ENCODE results near the gene PSMB1. TPM values are rescaled to one million over a fixed set of nuclear protein-coding genes. Genes with fewer than 3 reads are reported as not detected.

The PSMB1 gene
- total and polyA plus RNA-seq, 9 of the 15 experiments (the other 6 are each of a cell fraction or from before 2014, with no cell fraction given) = 447 to 2,953 (median 884) TPM

GRCh38 chr6:170493354-170493753, 59.8 kb downstream of the PSMB1 start:
- no peaks in the 10 kb centered on the region for H3K4me1 ChIP-seq (replicated peaks in 1 of 2; ENCODE audit: control insufficient read depth in 2 of 2, insufficient read depth in 2 of 2, low read length in 2 of 2)
- no peak overlapping the region for H3K4me2 ChIP-seq (ENCODE audit: insufficient read depth, low read length)
- no peaks in the 10 kb centered on the region for H4K20me1 ChIP-seq (replicated peaks; ENCODE audit: control insufficient read depth, insufficient read depth, low read length)
- H2AFZ ChIP-seq (ENCODE audit: low read depth, low read length) = no peak overlapping the region
- H3K27me3 ChIP-seq (ENCODE audit: control insufficient read depth in 2 of 2, insufficient read depth in 2 of 2, low read length in 2 of 2) = peaks cover 30 to 57% of the 10 kb centered on the region in 2 experiments
- WGBS (ENCODE audit: insufficient coverage, low coverage, missing lambda C conversion rate) = 0% methylated on average over 1 of the region's 2 CpGs
- H3K9me3 ChIP-seq (replicated peaks; ENCODE audit: control insufficient read depth, insufficient read depth, low read depth, low read length) = no peaks in the 10 kb centered on the region
- POLR2A ChIA-PET = no interaction called here
- no peaks in the 10 kb centered on the region for H3K36me3 ChIP-seq (ENCODE audit: control insufficient read depth, insufficient read depth, low read length)
- H3K79me2 ChIP-seq (ENCODE audit: control insufficient read depth, insufficient read depth, low read length) = no peaks in the 10 kb centered on the region
- H3K9ac ChIP-seq (ENCODE audit: insufficient read depth in 1 of 2, low read depth in 2 of 2, low read length in 2 of 2) = no peak overlapping the region
- no peak for FAIRE-seq
- no peak overlapping the region for H3K4me3 ChIP-seq
- intact Hi-C loops (cut with micrococcal nuclease) = no loop called here
- no peak overlapping the region for H3K27ac ChIP-seq (ENCODE audit: extremely low read depth, low read depth, low read length)
- DNase-seq (ENCODE audit: extremely low read depth in 1 of 4, low spot score in 3 of 4) = no peak
- in situ Hi-C loops (cut with MboI) = no loop called here
- CTCF ChIA-PET (ENCODE audit: low intra/inter-chr PET ratio) = no interaction called here
- H3K9me1 ChIP-seq (ENCODE audit: control insufficient read depth, insufficient read depth, low read length) = no peaks in the 10 kb centered on the region
- no TSS peak for BruUV-seq (replicated peaks)
- ATAC-seq = no peak
- no peak for TF ChIP-seq TEAD4 (IDR thresholded peaks at IDR 0.05; ENCODE audit: low read length)
- no peak for TF ChIP-seq TEAD4 (CRISPR knock-in tag; IDR thresholded peaks at IDR 0.05; ENCODE audit: borderline replicate concordance)
- peak; percentile 79 for TF ChIP-seq PCBP1 (IDR thresholded peaks at IDR 0.05; ENCODE audit: low read depth, low read length, poor library complexity, severe bottlenecking)
- no peak for TF ChIP-seq ELK1 (CRISPR knock-in tag; IDR thresholded peaks at IDR 0.05)
- TF ChIP-seq SIRT6 (IDR thresholded peaks at IDR 0.05; ENCODE audit: low read depth, low read length) = no peak
- TF ChIP-seq ZNF212 (CRISPR knock-in tag; IDR thresholded peaks at IDR 0.05) = no peak
- no peak for TF ChIP-seq RFX5 (IDR thresholded peaks at IDR 0.05; ENCODE audit: low read depth, low read length)
- TF ChIP-seq TFE3 (CRISPR knock-in tag; IDR thresholded peaks at IDR 0.05) = no peak
- peak; percentile 95 for TF ChIP-seq PCBP2 (IDR thresholded peaks at IDR 0.05; ENCODE audit: low read depth, low read length, poor library complexity, severe bottlenecking)
- no peak for TF ChIP-seq ZNF197 (CRISPR knock-in tag; IDR thresholded peaks at IDR 0.05; ENCODE audit: low read depth)
- TF ChIP-seq ZNF408 (CRISPR knock-in tag; IDR thresholded peaks at IDR 0.05; ENCODE audit: low read depth) = no peak
- TF ChIP-seq ZNF57 (CRISPR knock-in tag; IDR thresholded peaks at IDR 0.05) = no peak

Measured in K562 (cell line).